ENCODE results near the gene SPINT1.

Gene SPINT1

GRCh38 chr15:40829115-40829514 lies 14.7 kb upstream of the SPINT1 start:
- DNase-seq (ENCODE audit: low spot score), result no peak

- DNase-seq (ENCODE audit: low spot score), result no peak
Observed at GRCh38 chr15:40830884-40831283, 13.0 kb upstream of the SPINT1 start.

GRCh38 chr15:40831861-40832260 lies 12.0 kb upstream of the SPINT1 start:
- no peak for DNase-seq (ENCODE audit: low spot score)

- no peak for DNase-seq (ENCODE audit: low spot score)
Observed at GRCh38 chr15:40832903-40833302, 10.9 kb upstream of the SPINT1 start.

- DNase-seq (ENCODE audit: low spot score), result no peak
Observed at GRCh38 chr15:40836020-40836419, 7.8 kb upstream of the SPINT1 start.

- peak; percentile 7 for DNase-seq (ENCODE audit: low spot score)
Observed at GRCh38 chr15:40838756-40839155, 5.1 kb upstream of the SPINT1 start.

- DNase-seq (ENCODE audit: low spot score), result no peak
Observed at GRCh38 chr15:40841741-40842140, 2.1 kb upstream of the SPINT1 start.

GRCh38 chr15:40843261-40843884 lies 475 bp upstream of the SPINT1 start:
- DNase-seq (ENCODE audit: low spot score), result no peak

GRCh38 chr15:40844696-40845030 lies 815 bp downstream of the SPINT1 start:
- peak; percentile 29 for DNase-seq (ENCODE audit: low spot score)

GRCh38 chr15:40845036-40845435 lies 1.2 kb downstream of the SPINT1 start:
- no peak for DNase-seq (ENCODE audit: low spot score)

- no peak for DNase-seq (ENCODE audit: low spot score)
Observed at GRCh38 chr15:40845511-40846284, 1.9 kb downstream of the SPINT1 start.

- DNase-seq (ENCODE audit: low spot score), result no peak
Observed at GRCh38 chr15:40846841-40847222, 3.0 kb downstream of the SPINT1 start.

- no peak for DNase-seq (ENCODE audit: low spot score)
Observed at GRCh38 chr15:40847223-40847961, 3.5 kb downstream of the SPINT1 start.

GRCh38 chr15:40850576-40851112 lies 6.8 kb downstream of the SPINT1 start:
- no peak for DNase-seq (ENCODE audit: low spot score)

- DNase-seq (ENCODE audit: low spot score), result no peak
Observed at GRCh38 chr15:40852529-40852928, 8.7 kb downstream of the SPINT1 start.

- DNase-seq (ENCODE audit: low spot score), result no peak
Observed at GRCh38 chr15:40853241-40853890, 9.5 kb downstream of the SPINT1 start.

- no peak for DNase-seq (ENCODE audit: low spot score)
Observed at GRCh38 chr15:40854161-40854560, 10.3 kb downstream of the SPINT1 start.

GRCh38 chr15:40855706-40856234 lies 11.9 kb downstream of the SPINT1 start:
- no peak for DNase-seq (ENCODE audit: low spot score)

- DNase-seq (ENCODE audit: low spot score), result no peak
Observed at GRCh38 chr15:40856746-40857145, 12.9 kb downstream of the SPINT1 start.

GRCh38 chr15:40857601-40858341 lies 13.9 kb downstream of the SPINT1 start:
- peak; percentile 94 for DNase-seq (ENCODE audit: low spot score)

GRCh38 chr15:40858706-40859105 lies 14.9 kb downstream of the SPINT1 start:
- DNase-seq (ENCODE audit: low spot score), result no peak

Data from GM03348 (cell line).